Measurements from ENCODE around the gene ARHGAP31.

- no peak for TF ChIP-seq CTCF (IDR thresholded peaks at IDR 0.05 in 2 of 3, conservative IDR thresholded peaks at IDR 0.05 in 1 of 3; ENCODE audit: control insufficient read depth in 2 of 3, extremely low read depth in 1 of 3, insufficient read depth in 1 of 3, low read depth in 3 of 3, low read length in 3 of 3)
- TF ChIP-seq POLR2A (IDR thresholded peaks at IDR 0.05; ENCODE audit: low read depth, low read length) = no peak
- TF ChIP-seq ZZZ3 (IDR thresholded peaks at IDR 0.05; ENCODE audit: control insufficient read depth, insufficient read length, low read depth) = no peak
- TF ChIP-seq RAD51 (IDR thresholded peaks at IDR 0.05) = no peak
- no peak for TF ChIP-seq JUNB (IDR thresholded peaks at IDR 0.05)
- TF ChIP-seq ZNF274 (IDR thresholded peaks at IDR 0.05; ENCODE audit: insufficient read depth, insufficient read length) = no peak
- no peak for TF ChIP-seq MAX (IDR thresholded peaks at IDR 0.05; ENCODE audit: low read depth, low read length)
- TF ChIP-seq RCOR1 (conservative IDR thresholded peaks at IDR 0.05; ENCODE audit: low read depth, low read length) = no peak
- TF ChIP-seq REST (IDR thresholded peaks at IDR 0.05; ENCODE audit: low read depth, low read length) = no peak
- no peak for TF ChIP-seq SMC3 (IDR thresholded peaks at IDR 0.05; ENCODE audit: borderline replicate concordance, low read length)
- TF ChIP-seq CBX5 (IDR thresholded peaks at IDR 0.05; ENCODE audit: low read depth) = no peak
- no peak for TF ChIP-seq EP300 (IDR thresholded peaks at IDR 0.05; ENCODE audit: borderline replicate concordance in 1 of 2, control insufficient read depth in 1 of 2, low read depth in 2 of 2, low read length in 2 of 2)
- TF ChIP-seq NRF1 (conservative IDR thresholded peaks at IDR 0.05; ENCODE audit: low read depth, low read length) = no peak
Measured at GRCh38 chr3:119444590-119444989, 150.4 kb downstream of the ARHGAP31 start.
